Islet precursor cell (in vitro differentiated cells): ENCODE measurements around the gene TPSB2.
"Not testable (repeated sequence)": the region's sequence is repeated elsewhere in the genome, so short reads cannot be mapped to it uniquely, and the experiment has no call there.

ENCODE experiments used
- DNase-seq: peaks from one replicate; pipeline ENCODE4 v3.0.0-alpha.2; 2018

TPSB2 gene

DNA sequence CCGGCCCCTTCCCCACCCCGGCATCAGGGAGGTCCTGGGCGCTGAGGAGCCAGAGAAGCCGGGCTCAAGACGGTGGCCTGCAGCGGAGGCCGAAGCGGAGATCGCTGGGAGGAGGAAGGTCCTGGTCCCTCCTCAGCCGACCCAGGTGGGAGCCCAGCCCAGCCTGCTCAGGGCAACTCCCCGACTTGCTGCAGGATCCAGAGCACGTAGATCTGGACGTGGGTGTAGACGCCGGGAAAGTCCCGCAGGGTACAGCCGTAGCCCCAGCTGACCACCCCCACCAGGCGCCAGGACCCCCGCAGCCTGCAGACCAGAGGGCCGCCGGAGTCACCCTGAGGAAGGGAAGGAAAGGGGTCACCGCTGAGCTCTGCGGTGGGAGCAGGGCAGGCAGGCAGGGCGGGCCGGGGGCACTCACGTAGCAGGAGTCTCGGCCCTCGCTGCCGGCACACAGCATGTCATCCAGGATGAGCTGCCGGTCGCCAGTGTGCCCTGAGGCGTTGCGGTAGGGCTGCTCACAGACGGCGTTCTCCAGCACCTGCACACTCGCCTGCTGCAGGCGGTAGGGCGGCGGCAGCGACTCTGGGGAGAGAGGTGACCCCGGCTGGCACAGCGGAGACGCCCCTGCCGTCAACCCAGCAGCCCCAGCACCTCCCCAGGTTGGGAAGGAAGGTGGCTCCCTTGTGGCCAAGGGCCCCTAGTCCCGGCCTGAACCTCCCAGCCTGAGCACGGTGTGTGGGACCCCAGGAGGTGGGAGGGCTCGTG, 31.3 kb upstream of the TPSB2 start:
- peak; percentile 78 for DNase-seq

DNA sequence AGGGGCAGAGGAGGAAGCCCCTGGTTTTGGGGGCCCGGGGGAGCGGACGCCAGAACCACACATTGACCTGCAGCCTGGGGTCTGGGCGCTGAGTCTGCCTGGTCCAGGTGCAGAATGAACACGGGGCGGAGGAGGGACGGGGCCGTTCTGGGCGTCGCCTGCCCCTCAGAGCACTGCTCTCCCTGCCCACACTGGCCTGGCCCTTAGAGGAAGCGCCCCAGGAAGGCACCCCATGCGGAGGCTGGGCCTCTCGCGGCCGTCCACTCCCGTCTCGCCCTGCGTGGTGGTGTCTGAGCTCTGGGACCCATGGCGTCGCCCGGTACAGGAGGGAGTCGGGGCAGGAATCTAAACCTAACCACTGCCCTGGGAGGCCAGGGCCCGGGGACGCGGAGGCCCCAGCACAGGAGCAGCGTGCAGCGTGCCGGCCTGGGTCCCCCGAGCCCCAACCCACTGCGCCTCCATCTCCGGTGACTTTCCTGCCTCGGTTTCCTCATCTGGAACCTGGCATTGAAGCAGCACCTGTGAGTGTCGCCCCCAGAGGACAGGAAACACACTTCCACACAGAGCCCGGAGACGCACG, 30.2 kb upstream of the TPSB2 start:
- DNase-seq = no peak

DNA sequence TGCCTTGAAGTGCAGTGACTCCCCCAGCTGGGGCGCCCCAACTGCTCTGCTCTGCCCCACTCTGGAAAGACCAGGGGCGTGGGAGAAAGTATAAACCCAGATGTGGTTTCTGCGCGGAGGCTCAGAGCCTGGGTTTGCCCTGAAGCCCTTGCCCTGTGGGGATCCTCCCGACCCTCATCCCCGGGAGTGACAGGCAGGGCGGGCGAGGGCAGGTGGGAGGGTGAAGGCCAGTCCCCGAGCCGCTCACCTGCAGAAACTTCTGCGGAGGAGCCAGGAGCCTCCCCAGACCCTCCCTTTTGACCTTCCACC, 29.7 kb upstream of the TPSB2 start:
- DNase-seq = no peak

DNA sequence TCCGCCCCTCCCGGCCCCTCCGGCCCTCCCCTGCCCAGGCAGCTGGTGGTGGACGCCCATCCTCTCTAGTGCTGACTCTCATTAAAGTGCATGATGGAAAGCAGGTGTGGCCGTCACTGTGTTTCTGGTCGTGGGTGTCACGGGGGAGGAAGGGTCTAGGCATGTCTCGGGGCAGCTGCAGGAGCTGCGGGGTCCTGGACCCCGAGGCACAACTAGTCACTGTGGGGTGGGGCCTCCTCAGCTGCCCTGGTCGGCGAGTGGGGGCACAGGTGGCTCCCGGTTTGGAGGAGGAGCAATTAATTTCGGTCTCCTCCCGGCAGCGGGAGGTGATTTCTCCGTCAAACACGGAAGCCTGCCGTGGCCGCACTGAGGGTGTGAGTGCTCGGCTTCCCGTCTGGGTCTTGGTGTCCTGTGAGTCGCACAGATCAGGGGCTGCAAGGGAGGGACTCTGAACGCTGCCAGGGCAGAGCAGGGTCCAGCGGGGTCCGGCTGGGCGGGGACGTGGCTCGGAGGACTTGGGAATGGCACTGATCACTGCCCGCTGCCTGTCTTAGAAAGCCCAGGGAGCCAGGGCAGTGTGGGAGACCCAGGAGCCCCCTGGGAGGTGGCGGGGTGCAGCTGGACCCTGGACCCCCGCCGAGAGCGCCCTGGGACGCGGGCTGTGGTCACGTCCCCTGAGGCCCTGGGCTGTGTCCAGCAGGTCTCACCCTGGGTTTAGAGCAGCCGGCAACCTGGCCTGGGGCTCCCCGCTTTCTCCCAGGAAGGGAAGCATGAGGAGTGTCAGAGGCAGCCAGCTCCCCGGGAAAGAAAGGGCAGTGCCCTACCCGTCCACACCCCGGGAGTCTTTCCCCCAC, 29.1 kb upstream of the TPSB2 start:
- DNase-seq = no peak

DNA sequence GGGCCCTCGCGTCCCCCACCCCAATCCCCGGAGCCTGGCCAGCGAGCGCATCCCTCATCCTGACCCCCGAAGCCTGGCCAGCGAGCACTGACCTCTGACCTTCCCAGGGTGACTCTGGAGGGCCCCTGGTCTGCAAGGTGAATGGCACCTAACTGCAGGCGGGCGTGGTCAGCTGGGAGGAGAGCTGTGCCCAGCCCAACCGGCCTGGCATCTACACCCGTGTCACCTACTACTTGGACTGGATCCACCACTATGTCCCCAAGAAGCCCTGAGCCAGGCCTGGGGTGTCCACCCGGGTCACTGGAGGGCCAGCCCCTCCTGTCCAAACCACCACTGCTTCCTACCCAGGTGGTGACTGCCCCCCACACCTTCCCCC, 28.2 kb upstream of the TPSB2 start:
- DNase-seq = no peak

DNA sequence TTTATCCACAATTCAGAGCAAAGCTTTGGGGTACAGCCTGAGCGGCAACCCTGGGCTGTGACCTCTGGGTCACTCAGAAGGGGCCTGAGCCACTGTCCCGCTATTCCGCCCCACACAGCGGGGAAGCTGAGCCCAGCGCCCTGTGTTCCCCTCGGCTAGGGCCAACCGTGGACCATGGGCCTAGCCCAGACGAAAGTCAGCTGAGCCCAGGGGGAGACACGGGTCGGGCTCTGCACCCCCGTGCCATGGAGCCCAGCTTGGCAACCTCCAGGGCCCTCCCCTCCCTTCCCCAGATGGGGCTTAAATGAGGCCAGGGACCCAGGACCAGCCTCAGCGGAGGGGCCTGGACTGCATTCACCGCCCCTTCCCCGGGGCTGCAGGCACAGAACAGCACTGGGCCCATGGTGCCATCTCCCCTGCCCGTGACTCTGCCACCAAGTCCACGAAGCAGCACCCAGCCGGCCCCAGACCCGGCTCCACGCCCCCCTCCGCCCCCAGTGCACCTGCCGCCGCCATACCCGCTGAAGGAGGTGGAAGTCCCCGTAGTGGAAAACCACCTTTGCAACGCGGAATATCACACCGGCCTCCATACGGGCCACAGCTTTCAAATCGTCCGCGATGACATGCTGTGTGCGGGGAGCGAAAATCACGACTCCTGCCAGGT, 27.7 kb upstream of the TPSB2 start:
- no peak for DNase-seq

DNA sequence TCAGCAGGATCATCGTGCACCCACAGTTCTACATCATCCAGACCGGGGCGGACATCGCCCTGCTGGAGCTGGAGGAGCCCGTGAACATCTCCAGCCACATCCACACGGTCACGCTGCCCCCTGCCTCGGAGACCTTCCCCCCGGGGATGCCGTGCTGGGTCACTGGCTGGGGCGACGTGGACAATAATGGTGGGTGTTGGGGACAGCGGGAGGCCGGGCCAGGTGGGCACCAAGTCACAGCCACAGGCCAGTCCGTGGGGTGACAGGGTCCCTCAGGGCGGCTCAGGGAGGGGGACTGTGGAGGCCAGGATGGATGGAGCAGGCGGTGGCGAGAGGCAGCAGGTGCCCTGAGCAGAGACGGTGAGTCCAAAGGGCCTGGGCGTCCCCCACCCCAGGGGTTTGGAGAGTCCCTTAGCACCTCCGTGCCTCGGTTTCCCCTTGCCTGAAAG, 26.9 kb upstream of the TPSB2 start:
- no peak for DNase-seq

DNA sequence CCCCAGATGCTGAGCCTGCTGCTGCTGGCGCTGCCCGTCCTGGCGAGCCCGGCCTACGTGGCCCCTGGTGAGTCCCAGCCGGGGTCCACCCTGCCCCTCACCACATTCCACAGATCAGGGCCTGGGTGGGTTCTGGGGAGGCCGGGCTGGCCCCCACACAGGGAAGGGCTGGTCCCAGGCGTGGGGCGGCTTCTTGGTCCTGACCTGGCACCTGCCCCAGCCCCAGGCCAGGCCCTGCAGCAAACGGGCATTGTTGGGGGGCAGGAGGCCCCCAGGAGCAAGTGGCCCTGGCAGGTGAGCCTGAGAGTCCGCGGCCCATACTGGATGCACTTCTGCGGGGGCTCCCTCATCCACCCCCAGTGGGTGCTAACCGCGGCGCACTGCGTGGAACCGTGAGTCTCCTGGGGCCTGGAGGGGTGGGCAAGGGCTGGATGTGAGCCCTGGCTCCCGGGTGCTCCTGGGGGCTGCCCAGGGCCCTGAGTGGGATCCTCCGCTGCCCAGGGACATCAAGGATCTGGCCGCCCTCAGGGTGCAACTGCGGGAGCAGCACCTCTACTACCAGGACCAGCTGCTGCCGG, 26.4 kb upstream of the TPSB2 start:
- not testable (repeated sequence) for DNase-seq

DNA sequence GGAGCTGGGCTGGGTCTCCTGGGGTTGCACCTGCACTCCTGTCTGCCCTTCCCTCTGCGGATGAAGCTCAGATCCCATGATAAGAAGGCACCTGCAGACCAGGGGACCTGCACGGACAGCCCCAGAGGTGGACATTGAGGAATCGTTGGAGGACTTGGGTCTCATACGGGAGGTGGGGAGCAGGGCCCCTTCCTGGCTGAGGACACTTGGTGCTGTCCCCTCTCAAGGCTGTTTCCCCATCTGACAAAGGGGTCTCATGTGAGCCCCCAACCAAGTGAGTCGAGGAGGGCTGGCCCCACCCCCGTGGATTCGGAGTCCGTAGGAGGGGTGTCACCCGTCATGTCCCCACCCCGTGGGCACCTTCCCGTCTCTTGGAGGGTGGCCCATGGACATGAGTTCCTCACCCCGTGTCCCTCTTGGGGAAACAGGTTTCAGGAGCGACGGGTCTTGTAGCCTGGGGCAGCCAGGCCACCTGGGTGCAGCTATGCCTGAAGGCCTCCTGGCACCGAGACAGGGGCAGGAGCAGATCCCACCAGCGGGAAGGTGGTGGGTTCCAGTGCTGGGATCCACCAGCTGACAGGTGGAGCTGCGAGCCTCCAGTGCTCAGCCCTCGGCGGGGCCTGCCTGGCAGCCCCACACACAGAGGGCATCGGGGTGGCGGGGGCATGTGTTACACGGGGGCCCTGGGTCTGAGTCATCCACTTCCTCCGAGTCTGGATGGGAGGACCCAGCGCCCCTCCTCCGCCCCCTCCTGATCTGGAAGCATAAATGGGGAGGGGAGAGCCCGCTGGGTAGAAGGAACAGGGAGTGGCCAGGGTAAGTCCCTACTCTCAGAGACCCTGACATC, 25.5 kb upstream of the TPSB2 start, which contains the start of gene TPSD1:
TPSD1 (plus strand) TSS at position 794 of the 847 bp plus-strand sequence. CDS start 212 bp downstream, outside the sequence.
- DNase-seq = not testable (repeated sequence)

DNA sequence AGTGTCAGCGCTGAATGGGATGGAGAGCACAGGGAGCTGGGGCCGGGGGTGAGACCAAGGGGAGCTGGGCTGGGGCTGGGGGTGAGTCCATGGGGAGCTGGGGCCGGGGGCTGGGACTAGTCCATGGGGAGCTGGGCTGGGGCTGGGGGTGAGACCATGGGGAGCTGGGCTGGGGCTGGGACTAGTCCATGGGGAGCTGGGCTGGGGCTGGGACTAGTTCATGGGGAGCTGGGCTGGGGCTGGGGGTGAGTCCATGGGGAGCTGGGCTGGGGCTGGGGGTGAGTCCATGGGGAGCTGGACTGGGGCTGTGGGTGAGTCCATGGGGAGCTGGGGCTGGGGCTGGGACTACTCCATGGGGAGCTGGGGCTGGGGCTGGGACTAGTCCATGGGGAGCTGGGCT, 24.8 kb upstream of the TPSB2 start:
- not testable (repeated sequence) for DNase-seq

DNA sequence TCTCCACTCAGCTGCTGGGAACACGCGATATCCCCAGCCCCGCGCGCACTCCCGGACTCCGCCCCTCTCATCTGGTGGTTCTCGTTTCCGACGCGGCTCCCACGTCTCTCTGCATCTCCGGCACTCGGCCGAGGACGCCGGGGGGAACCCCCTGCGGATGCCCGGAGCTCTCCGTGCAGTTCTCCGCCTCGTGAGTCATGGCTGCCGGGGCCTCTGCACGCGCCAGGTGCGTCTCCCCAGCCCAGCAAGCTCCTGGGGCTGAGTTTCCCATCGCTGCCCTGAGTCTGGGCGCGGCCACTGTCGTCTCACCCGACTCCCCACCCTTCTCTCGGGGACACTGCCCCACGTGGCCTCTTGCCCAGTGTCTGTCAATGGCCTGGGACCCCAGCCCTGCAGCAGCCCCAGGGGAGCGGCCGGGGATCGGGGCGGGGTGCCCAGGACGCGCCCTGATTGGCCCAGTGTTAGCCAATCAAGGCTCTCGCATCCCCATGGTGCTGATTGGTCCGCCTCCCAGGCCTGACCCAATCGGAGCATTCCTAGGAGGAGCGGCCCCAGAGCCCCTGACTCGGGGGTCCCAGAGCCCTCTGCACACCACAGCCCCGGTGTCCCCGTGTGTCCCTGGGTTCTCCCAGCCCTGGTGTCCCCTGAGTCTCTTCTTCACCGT, 23.8 kb upstream of the TPSB2 start:
- not testable (repeated sequence) for DNase-seq

DNA sequence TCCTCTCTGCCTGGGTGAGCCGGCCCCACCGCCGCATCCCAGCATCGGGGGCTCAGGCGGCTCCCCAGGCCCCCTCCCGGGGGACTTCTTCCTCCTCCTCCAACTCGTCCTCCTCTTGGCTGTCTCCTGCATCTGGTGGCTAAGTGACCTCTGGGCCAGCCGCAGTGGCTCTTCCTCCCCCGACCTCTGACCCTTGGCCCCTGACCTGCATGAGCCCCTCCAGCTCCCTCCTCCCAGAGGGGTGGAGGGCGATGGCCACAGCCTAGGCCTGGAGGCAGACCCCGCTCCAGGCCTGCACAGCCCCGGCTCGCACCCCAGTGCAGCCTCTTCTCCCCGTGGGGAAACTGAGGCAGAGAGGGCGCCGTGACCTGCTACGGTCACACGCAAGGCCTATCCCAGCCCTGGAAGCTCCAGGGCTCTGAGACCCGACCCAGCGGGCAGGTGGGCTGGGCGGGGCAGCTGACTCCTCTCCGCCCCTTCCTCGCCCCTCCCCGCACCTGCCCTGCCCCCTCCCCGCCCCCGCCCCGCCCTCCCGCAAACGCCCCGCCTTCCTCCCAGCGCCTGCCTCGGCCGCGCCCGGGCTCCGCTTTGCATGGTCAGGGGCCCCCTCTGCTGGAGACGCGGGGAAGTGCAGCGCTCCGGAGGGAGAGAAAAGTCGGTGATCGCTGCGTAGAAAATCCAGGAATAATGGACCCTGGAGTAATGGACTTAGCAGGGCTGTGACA, 19.2 kb upstream of the TPSB2 start:
- not testable (repeated sequence) for DNase-seq

DNA sequence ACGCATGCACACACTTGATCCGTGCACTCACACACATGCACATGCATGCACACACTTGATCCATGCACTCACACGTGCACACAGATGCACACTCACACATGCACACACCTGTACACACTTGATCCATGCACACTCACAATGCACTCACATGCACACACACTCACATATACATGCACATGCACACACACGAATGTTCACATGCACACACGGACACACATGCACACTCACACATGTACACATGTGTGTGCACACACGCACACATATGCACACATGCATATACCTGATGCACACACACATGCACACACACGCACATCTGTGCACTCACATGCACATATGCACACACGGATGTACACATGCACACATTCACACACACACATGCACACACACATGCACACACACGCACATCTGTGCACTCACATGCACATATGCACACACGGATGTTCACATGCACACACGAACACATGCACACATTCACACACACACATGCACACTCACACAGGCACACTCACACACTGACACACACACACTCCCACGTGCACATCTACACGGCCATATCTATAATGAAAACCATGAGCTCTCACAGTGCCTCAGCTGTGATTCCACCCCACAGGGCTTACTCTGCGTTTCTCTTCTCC, 18.0 kb upstream of the TPSB2 start:
- DNase-seq = not testable (repeated sequence)

DNA sequence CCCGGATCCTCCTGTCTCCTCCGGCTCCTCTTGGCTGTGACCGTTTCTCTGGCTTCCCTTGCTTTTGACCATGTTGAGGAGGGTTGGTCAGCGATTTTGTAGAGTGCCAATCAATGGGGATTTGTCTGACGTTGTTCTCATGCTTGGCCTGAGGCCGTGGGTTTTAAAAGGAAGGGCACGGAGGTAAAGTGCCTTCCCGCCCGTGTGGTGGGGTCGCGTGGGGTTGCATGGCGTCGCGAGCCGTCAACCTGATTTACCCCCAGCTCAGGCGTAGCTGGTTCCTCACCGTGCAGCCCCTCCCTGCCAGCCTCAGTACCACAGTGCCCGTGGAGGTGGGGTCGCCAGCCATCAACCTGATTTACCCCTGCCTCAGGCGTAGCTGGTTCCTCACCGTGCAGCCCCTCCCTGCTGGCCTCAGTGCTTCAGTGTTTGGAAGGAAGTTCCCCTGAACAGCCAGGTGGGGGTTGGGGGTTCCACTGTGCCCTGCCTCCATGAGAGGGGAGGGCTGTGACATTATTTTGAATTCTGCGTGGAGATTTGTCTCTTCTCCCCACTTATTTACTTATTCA, 15.6 kb upstream of the TPSB2 start:
- no peak for DNase-seq

DNA sequence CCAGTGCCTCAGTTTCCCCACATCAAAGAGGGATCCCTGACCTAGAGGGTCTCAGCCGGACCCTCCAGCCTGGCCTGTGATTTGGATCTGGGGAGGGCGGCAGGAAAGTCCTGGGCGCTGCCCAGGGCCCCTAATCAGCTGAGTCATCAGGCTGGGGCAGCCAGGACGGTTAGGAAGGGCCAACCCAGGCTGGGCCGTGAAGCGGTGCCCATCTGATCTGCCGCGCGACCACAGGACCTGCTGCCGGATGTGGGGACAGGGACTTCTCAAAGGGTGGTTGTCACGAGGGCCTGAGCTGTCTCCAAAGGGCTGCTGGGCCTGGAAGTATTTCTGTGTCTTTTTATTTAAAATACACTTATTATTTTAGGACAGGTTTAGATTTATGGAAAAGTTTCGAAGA, 14.9 kb upstream of the TPSB2 start:
- no peak for DNase-seq

DNA sequence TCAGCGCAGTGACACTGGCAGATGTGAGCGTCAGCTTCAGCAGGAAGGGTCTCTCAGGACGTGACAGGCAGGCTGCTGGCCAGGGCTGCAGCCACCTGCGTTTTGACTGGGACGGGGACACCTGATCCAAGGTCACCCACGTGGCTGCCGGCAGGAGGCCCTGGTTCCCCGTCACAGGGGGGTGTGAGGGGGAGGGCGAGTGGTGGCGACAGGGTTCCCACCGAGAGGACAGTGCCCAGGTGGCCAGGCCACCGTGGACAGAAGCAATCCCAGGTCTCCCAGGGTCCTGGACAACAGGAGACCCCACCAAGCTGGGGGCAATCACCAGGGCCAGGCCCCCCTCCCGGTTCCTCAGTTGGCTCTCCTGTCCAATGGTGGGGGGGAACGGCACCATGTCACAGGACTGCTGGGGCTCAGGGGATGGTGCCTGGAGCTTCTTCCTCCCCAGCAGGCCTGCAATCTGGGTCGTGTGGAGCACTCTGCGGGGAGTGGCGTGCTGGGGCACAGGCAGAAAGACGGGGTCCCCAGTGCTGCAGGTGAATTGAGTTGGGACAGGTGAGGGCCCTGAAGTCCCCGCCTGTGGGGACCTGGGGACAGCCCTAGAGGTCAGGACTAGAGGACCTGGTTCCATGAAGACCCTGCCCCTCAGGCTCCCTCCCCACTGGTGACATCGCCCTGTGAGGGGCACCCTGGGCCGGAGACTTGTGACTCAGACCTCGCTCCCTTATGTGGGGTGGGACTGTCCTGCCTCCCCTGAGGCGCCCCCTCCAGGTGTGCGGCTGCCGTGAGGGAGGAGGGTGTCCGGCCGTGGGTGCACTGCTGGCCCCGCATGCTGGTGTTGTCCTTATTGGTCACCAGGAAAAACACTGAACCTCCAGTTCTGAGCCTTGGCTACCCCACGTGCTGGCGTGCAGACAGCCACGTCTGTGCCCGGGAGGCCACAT, 14.2 kb upstream of the TPSB2 start:
- DNase-seq = not testable (repeated sequence)

DNA sequence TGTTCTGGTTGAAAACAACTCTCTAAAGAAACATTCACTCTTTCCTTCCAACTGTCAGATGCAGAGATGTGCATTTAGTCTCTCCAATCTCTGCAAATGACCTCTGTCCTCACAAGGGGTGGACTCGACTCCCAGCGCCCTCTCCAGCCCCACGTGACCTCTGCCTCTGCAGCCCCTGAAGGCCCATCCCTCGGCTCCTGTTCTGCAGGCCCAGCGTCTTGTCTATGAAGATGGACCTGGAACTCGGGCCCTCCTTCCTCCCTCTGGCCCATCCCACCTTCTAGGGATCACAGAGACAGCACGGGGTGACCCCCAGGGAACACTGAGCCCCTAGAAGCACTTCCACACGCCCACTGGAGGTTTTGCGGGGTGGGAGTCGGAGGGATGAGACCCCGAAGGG, 13.4 kb upstream of the TPSB2 start:
- not testable (repeated sequence) for DNase-seq

DNA sequence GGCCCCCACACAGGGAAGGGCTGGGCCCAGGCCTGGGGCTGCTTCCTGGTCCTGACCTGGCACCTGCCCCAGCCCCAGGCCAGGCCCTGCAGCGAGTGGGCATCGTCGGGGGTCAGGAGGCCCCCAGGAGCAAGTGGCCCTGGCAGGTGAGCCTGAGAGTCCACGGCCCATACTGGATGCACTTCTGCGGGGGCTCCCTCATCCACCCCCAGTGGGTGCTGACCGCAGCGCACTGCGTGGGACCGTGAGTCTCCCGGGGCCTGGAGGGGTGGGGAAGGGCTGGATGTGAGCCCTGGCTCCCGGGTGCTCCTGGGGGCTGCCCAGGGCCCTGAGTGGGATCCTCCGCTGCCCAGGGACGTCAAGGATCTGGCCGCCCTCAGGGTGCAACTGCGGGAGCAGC, 11.1 kb upstream of the TPSB2 start:
- DNase-seq = not testable (repeated sequence)

DNA sequence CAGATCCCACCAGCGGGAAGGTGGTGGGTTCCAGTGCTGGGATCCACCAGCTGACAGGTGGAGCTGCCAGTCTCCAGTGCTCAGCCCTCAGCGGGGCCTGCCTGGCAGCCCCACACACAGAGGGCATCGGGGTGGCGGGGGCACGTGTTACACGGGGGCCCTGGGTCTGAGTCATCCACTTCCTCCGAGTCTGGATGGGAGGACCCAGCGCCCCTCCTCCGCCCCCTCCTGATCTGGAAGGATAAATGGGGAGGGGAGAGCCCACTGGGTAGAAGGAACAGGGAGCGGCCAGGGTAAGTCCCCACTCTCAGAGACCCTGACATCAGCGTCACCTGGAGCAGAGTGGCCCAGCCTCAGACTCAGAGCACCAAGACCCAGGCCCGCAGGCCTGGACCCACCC, 10.5 kb upstream of the TPSB2 start, which contains the start of gene TPSAB1:
TPSAB1 (plus strand) TSS at position 270 of the 400 bp plus-strand sequence. CDS start 234 bp downstream, outside the sequence.
- not testable (repeated sequence) for DNase-seq
